Measurements from ENCODE around the gene WRAP73.

- TF ChIP-seq CTCF (IDR thresholded peaks at IDR 0.05; ENCODE audit: low read depth, low read length), result no peak
- no peak for TF ChIP-seq EZH2phosphoT487 (IDR thresholded peaks at IDR 0.05; ENCODE audit: low read depth)
Measured at GRCh38 chr1:3609016-3609768, 40.7 kb downstream of the WRAP73 start.

All from OCI-LY3 (cell line).